ENCODE data around the gene CHST14. TPM values are rescaled to one million over a fixed set of nuclear protein-coding genes. Genes with fewer than 3 reads are reported as not detected.

The CHST14 gene
- total and polyA plus RNA-seq, 10 donors: 7.1 to 18.5 (median 13.3) TPM

GRCh38 chr15:40487816-40488682 lies 17.3 kb downstream of the CHST14 start:
- 86 to 92% (median 90%) methylated on average over 35 of the region's 35 CpGs for WGBS, 5 donors
- Histone ChIP-seq H3K4me3 (no peak overlapping the region), H3K27me3 (replicated peaks in 1 of 7) (peaks cover 0 to 6% (median 0%) of the 10 kb centered on the region in 7 donors), H3K27ac (no peak overlapping the region), H3K9me3 (no peaks in the 10 kb centered on the region), H3K4me1 (peaks cover 0 to 4% (median 0%) of the 10 kb centered on the region in 6 donors), H3K36me3 (no peaks in the 10 kb centered on the region)
- no peak for DNase-seq
- intact Hi-C loops (cut with DNase I; ENCODE audit: low total_unique reads): no loop called here
- no peak for TF ChIP-seq CTCF (IDR thresholded peaks at IDR 0.05 in 8 of 11, conservative IDR thresholded peaks at IDR 0.05 in 3 of 11)
- TF ChIP-seq POLR2A (IDR thresholded peaks at IDR 0.05): no peak
- TF ChIP-seq POLR2AphosphoS5 (IDR thresholded peaks at IDR 0.05): no peak

DNA sequence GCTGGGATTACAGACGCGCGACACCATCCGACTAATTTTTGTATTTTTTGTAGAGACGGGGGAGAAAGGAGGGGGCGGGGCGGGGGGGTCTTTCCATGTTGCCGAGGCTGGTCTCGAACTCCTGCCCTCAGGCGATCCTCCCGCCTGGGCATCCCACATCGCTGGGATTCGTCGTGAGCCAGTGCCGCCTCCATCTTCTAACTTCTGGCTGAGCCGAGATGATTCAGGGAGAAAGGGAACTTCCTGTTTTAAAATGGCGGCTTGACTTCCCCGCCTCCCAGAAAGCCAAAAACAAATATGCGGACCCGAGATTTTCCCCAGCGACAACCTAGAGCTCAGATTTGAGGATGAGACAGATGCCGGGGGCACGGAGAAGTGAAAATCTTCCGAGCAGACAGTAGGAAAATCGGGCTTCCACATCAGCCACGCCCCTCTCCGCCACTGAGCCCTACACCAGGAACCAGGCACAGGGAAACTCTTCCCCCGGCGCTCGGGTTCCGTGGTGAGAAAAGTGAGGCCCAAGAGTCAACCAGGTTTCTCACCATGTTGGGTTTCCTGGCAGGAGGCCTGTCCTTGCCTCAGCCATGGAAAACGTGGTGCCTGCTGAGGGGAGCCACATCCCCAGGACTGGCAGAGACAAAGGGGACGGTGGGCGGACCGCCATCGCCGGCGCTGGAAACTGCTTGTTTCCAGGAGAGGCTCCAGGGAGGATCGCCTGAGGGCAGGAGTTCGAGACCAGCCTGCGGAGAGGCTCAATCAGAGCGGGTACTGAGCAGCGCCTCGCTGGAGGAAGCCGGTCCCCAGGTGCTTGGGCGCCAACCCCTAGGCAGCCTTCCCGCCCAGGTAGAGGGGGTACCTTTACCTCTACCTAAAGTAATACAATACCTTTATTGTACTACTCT lies 18.7 kb downstream of the CHST14 start:
- no peak for TF ChIP-seq CTCF (IDR thresholded peaks at IDR 0.05 in 8 of 11, conservative IDR thresholded peaks at IDR 0.05 in 3 of 11)
- no peak for TF ChIP-seq POLR2AphosphoS5 (IDR thresholded peaks at IDR 0.05)
- TF ChIP-seq POLR2A (IDR thresholded peaks at IDR 0.05): no peak
- Histone ChIP-seq H3K4me3 (no peak overlapping the region), H3K4me1 (peaks cover 0 to 11% (median 0%) of the 10 kb centered on the region in 6 donors), H3K27ac (no peak overlapping the region), H3K27me3 (replicated peaks in 1 of 7) (peaks cover 0 to 6% (median 0%) of the 10 kb centered on the region in 7 donors), H3K9me3 (no peaks in the 10 kb centered on the region), H3K36me3 (no peaks in the 10 kb centered on the region)
- no peak for DNase-seq
- intact Hi-C loops (cut with DNase I; ENCODE audit: low total_unique reads): no loop called here
- 84 to 91% (median 90%) methylated on average over 46 to 47 of the region's 47 CpGs for WGBS, 5 donors

DNA sequence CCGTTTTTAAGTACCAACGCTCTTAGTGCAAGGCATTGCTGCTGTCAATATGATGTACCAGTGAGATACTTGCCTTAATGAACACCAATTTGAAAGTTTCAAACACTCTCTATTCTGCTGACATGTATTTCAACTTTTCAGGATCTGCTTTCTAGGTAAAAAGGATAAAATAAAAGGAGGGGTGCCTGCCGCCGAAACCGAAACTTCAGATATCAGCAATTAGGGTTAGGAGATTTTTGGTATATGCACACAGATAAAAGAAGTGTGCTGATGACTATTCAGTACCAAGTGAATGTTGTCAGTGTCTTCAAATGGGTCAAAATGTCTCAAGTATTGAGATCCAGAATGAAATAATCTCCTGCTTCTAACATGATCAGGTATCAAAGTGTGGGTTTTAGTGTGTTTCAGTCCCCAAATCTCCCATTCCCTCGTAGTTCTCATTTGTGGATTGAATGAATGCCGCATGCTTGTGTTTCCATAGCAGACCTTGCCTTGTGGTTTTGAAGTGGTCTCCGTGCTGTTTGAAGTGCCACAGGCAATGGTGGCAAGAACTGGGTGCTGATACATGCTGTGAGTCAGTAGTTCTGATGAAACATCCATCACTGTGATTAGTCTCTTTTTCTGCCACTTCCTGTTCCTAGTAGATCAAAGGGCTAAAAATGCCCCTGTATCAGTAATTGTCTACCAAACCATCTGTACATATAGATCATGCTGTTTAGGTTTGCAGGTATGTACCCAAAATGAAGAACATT lies 22.5 kb downstream of the CHST14 start:
- intact Hi-C loops (cut with DNase I; ENCODE audit: low total_unique reads): no loop called here
- TF ChIP-seq POLR2A (IDR thresholded peaks at IDR 0.05) (no peak), POLR2AphosphoS5 (IDR thresholded peaks at IDR 0.05) (no peak), CTCF (IDR thresholded peaks at IDR 0.05 in 8 of 11, conservative IDR thresholded peaks at IDR 0.05 in 3 of 11) (no peak)

More for the DNA sequence above, 22.5 kb downstream of the CHST14 start:
- Histone ChIP-seq H3K4me3 (no peak overlapping the region), H3K9me3 (no peaks in the 10 kb centered on the region), H3K27me3 (replicated peaks in 1 of 7) (no peaks in the 10 kb centered on the region), H3K36me3 (no peaks in the 10 kb centered on the region), H3K4me1 (peaks cover 0 to 11% (median 0%) of the 10 kb centered on the region in 6 donors), H3K27ac (no peak overlapping the region)
- no peak for DNase-seq
- 72 to 81% (median 74%) methylated on average over 8 of the region's 8 CpGs for WGBS, 5 donors
